ENCODE data around the gene MMP14.

MMP14 gene

DNA sequence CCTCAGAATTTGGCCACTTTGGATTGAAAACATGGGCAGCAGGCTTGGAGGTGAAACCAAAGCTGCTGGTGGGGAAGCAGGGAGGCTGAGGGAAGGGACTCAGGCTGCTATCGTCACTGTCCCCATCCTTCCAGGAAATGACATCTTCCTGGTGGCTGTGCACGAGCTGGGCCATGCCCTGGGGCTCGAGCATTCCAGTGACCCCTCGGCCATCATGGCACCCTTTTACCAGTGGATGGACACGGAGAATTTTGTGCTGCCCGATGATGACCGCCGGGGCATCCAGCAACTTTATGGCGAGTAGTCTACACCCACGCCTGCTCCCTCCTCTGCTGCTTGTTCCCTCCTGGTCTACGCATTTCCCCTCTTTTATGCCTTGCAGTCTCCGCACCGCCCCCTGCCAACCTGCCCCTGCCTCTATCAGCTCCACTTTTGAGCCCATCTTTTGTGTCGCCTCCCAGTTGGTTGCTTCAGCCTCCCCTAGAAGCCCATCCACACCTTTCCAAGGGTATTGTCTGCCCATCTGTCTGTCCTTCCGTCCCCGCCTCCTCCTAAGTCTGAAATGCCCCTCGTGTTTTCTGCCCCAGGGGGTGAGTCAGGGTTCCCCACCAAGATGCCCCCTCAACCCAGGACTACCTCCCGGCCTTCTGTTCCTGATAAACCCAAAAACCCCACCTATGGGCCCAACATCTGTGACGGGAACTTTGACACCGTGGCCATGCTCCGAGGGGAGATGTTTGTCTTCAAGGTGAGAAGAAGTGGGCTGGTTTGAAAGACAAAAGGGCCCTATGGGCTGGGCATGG is 6.9 kb downstream of the MMP14 start:
- TF ChIP-seq, protein P1, sequence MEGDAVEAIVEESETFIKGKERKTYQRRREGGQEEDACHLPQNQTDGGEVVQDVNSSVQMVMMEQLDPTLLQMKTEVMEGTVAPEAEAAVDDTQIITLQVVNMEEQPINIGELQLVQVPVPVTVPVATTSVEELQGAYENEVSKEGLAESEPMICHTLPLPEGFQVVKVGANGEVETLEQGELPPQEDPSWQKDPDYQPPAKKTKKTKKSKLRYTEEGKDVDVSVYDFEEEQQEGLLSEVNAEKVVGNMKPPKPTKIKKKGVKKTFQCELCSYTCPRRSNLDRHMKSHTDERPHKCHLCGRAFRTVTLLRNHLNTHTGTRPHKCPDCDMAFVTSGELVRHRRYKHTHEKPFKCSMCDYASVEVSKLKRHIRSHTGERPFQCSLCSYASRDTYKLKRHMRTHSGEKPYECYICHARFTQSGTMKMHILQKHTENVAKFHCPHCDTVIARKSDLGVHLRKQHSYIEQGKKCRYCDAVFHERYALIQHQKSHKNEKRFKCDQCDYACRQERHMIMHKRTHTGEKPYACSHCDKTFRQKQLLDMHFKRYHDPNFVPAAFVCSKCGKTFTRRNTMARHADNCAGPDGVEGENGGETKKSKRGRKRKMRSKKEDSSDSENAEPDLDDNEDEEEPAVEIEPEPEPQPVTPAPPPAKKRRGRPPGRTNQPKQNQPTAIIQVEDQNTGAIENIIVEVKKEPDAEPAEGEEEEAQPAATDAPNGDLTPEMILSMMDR (IDR thresholded peaks at IDR 0.05; ENCODE audit: borderline replicate concordance, insufficient read depth, low read depth, low read length) = no peak
- H3K4me3 ChIP-seq (ENCODE audit: low read depth, low read length) = no peak overlapping the region

DNA sequence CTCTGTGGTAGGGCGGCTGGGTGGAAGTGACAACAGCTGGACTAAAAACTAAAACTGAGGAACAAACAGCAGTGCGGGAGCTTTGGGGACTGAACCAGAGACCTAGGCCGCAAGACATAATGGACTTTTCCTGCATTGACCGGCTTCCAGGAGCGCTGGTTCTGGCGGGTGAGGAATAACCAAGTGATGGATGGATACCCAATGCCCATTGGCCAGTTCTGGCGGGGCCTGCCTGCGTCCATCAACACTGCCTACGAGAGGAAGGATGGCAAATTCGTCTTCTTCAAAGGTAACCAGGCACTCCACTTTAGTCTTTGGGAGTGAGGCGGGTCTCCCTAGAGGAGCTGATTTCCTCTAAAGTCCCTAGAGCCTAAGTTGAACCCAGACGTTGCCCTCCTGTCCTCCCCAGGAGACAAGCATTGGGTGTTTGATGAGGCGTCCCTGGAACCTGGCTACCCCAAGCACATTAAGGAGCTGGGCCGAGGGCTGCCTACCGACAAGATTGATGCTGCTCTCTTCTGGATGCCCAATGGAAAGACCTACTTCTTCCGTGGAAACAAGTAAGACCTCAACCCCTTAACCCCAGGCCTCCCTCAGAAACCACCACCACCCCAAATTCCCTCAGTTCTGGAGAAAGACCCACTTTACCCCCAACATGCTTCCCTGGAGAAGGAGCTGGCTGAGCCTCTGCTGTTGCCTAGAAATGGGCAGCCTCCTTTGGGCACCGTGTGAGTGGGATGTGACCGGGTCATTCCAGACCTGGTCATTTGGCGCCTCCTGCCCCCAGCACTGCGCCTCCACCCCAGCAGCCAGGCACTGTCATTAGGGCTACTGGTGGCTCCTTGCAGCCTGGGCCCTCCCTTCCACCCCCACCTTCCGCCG is 8.1 kb downstream of the MMP14 start:
- TF ChIP-seq, protein P1 (IDR thresholded peaks at IDR 0.05; ENCODE audit: borderline replicate concordance, insufficient read depth, low read depth, low read length) = no peak
- no peak overlapping the region for H3K4me3 ChIP-seq (ENCODE audit: low read depth, low read length)

DNA sequence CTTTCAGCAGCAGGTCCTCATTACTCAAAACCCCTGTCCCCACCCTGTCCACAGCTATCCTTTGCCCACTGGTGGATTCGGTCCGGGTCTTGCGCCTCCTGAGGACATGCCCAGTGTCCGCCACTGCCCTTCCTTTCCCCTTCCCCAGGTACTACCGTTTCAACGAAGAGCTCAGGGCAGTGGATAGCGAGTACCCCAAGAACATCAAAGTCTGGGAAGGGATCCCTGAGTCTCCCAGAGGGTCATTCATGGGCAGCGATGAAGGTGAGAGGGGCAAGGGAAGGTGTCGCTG is 8.7 kb downstream of the MMP14 start:
- H3K4me3 ChIP-seq (ENCODE audit: low read depth, low read length) = no peak overlapping the region
- TF ChIP-seq, protein P1 (IDR thresholded peaks at IDR 0.05; ENCODE audit: borderline replicate concordance, insufficient read depth, low read depth, low read length) = no peak

DNA sequence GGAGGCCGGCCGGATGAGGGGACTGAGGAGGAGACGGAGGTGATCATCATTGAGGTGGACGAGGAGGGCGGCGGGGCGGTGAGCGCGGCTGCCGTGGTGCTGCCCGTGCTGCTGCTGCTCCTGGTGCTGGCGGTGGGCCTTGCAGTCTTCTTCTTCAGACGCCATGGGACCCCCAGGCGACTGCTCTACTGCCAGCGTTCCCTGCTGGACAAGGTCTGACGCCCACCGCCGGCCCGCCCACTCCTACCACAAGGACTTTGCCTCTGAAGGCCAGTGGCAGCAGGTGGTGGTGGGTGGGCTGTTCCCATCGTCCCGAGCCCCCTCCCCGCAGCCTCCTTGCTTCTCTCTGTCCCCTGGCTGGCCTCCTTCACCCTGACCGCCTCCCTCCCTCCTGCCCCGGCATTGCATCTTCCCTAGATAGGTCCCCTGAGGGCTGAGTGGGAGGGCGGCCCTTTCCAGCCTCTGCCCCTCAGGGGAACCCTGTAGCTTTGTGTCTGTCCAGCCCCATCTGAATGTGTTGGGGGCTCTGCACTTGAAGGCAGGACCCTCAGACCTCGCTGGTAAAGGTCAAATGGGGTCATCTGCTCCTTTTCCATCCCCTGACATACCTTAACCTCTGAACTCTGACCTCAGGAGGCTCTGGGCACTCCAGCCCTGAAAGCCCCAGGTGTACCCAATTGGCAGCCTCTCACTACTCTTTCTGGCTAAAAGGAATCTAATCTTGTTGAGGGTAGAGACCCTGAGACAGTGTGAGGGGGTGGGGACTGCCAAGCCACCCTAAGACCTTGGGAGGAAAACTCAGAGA is 9.6 kb downstream of the MMP14 start:
- no peak overlapping the region for H3K4me3 ChIP-seq (ENCODE audit: low read depth, low read length)
- TF ChIP-seq, protein P1 (IDR thresholded peaks at IDR 0.05; ENCODE audit: borderline replicate concordance, insufficient read depth, low read depth, low read length) = no peak

DNA sequence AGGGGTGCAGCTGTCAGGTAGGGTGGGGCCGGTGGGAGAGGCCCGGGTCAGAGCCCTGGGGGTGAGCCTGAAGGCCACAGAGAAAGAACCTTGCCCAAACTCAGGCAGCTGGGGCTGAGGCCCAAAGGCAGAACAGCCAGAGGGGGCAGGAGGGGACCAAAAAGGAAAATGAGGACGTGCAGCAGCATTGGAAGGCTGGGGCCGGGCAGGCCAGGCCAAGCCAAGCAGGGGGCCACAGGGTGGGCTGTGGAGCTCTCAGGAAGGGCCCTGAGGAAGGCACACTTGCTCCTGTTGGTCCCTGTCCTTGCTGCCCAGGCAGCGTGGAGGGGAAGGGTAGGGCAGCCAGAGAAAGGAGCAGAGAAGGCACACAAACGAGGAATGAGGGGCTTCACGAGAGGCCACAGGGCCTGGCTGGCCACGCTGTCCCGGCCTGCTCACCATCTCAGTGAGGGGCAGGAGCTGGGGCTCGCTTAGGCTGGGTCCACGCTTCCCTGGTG is 10.5 kb downstream of the MMP14 start:
- TF ChIP-seq, protein P1 (IDR thresholded peaks at IDR 0.05; ENCODE audit: borderline replicate concordance, insufficient read depth, low read depth, low read length) = no peak
- no peak overlapping the region for H3K4me3 ChIP-seq (ENCODE audit: low read depth, low read length)

DNA sequence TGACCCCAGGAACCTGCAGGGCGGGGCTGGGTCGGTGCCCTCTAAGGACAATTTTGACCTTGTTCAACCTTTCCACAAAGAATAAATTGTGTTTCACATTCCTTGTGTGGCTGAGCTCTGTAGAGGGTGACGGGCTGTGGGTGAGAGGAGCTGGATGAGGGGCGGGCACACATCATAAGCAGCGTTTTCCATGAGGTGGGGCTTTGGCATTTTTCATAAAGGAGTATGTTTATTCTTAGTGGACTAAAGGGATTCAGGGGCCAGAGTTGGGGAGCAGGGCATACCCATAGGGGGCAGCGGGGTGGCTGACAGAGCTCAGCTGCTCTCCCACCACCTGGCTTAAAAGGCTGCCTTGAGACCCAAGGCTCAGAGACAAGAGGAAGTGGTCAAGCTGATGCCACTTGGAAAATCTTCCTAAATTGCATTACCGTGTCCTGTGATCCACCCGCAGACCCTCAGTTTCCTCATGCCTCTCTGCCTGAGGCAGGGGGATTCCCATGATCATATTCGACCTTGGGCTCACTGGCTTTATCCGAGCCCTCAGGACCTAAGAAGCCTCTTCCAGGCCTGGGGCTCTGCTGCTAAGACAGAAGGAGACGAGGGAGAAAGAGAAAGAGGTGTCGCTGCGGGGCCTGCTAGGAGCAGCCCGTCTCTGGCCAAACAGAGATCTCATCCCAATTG is 11.4 kb downstream of the MMP14 start:
- TF ChIP-seq, protein P1 (IDR thresholded peaks at IDR 0.05; ENCODE audit: borderline replicate concordance, insufficient read depth, low read depth, low read length) = peak; percentile 14; the same call in 1 of the 2 replicates
- no peak overlapping the region for H3K4me3 ChIP-seq (ENCODE audit: low read depth, low read length)
